Endothelial cell of umbilical vein (primary cell): ENCODE measurements around the gene ASB6. TPM values are rescaled to one million over a fixed set of nuclear protein-coding genes. Genes with fewer than 3 reads are reported as not detected.

ENCODE experiments used
- BruUV-seq: library from RNA; stranded (reverse); fragments of 400-500 nt; replicated peaks from 2 replicates; lab custom pipeline; 2021; lab: Mats Ljungman, UMichigan
- CTCF ChIA-PET: fragments of 300-600, 350-600 bp; sonication (Branson Sonifier 250); formaldehyde crosslinking; loops from one replicate; lab custom pipeline; 2021; ENCODE audit warnings: antibody characterized with exemption, inconsistent platforms; lab: Charles Lee
- POLR2A ChIA-PET: fragments of 300-600, 350-600 bp; sonication (Branson Sonifier 250); formaldehyde crosslinking; loops from one replicate; lab custom pipeline; 2021; ENCODE audit warnings: antibody characterized with exemption, inconsistent platforms; lab: Charles Lee
- DNase-seq: peaks from one replicate; pipeline ENCODE4 v3.0.0-alpha.2; 2011; ENCODE audit warnings: low read depth, low spot score
- FAIRE-seq: peaks from 2 replicates; lab custom pipeline; 2011; peaks lifted over from hg19 to GRCh38; lab: Jason Lieb, UNC
- H2AFZ ChIP-seq: 2 replicates; pipeline ENCODE4 v1.6.0; 2012; ENCODE audit warnings: low read depth, low read length, control low read depth, inconsistent platforms
- H3K27ac ChIP-seq: 2 replicates; pipeline ENCODE4 v1.5.1; 2011; ENCODE audit warnings: low read depth, mild to moderate bottlenecking, control low read depth, low read length, moderate library complexity; ENCODE audit not compliant: insufficient read depth
- H3K27me3 ChIP-seq, 2 experiments: 2 replicates each; pipeline versions ENCODE4 v1.6.0 to v1.6.1; 2011; ENCODE audit warnings: low read length in 2 of 2, mixed read lengths in 1 of 2; ENCODE audit not compliant: control insufficient read depth in 2 of 2, insufficient read depth in 2 of 2
- H3K36me3 ChIP-seq, 2 experiments: 2 replicates in 1 of 2; 3 replicates in 1 of 2; pipeline ENCODE4 v1.5.1; 2011; ENCODE audit warnings: low read length in 2 of 2, mild to moderate bottlenecking in 1 of 2, moderate library complexity in 1 of 2; ENCODE audit not compliant: control insufficient read depth in 2 of 2, insufficient read depth in 2 of 2; ENCODE audit errors: extremely low read depth in 1 of 2
- H3K4me1 ChIP-seq: 3 replicates; pipeline ENCODE4 v1.5.1; 2011; ENCODE audit warnings: mild to moderate bottlenecking, low read length; ENCODE audit not compliant: control insufficient read depth, insufficient read depth; ENCODE audit errors: extremely low read depth
- H3K4me2 ChIP-seq: 2 replicates; pipeline ENCODE4 v1.6.1; 2011; ENCODE audit warnings: low read length, control low read depth, mixed read lengths; ENCODE audit not compliant: insufficient read depth
- H3K4me3 ChIP-seq, 3 experiments: fragments of 200-600 bp in 1 of 3; sonication (generic), shearing (Covaris generic) in 1 of 3; replicated peaks in 1 of 3; 2 replicates each; pipeline ENCODE4 v1.5.1; 2011 to 2016; ENCODE audit warnings: control low read depth in 3 of 3, low read length in 3 of 3, mild to moderate bottlenecking in 2 of 3, inconsistent platforms in 1 of 3, low read depth in 1 of 3, moderate library complexity in 1 of 3; ENCODE audit not compliant: insufficient read depth in 1 of 3
- H3K79me2 ChIP-seq: 2 replicates; pipeline ENCODE4 v1.6.0; 2012; ENCODE audit warnings: low read length, inconsistent platforms; ENCODE audit not compliant: control insufficient read depth, insufficient read depth
- H3K9ac ChIP-seq: replicated peaks from 2 replicates; pipeline ENCODE3; 2011; ENCODE audit warnings: low read length, control low read depth; ENCODE audit not compliant: insufficient read depth; ENCODE audit errors: extremely low read depth
- H3K9me1 ChIP-seq: replicated peaks from 3 replicates; pipeline ENCODE4 v1.6.0; 2011; ENCODE audit warnings: mild to moderate bottlenecking, low read length; ENCODE audit not compliant: control insufficient read depth, insufficient read depth; ENCODE audit errors: extremely low read depth
- H3K9me3 ChIP-seq: replicated peaks from 2 replicates; pipeline ENCODE4 v1.5.1; 2012; ENCODE audit warnings: low read length, inconsistent platforms; ENCODE audit not compliant: control insufficient read depth, insufficient read depth
- H4K20me1 ChIP-seq: replicated peaks from 2 replicates; pipeline ENCODE3; 2011; ENCODE audit warnings: mild to moderate bottlenecking, low read length; ENCODE audit not compliant: control insufficient read depth, insufficient read depth; ENCODE audit errors: extremely low read depth
- GATA2 ChIP-seq: IDR thresholded peaks from 2 replicates; pipeline ENCODE4 v1.7.0; 2011; ENCODE audit warnings: low read depth, mild to moderate bottlenecking, moderate library complexity, mixed read lengths, low read length; ENCODE audit not compliant: insufficient read length, insufficient read depth
- JUN ChIP-seq: IDR thresholded peaks from 2 replicates; pipeline ENCODE4 v1.6.1; 2011; ENCODE audit warnings: borderline replicate concordance, low read depth; ENCODE audit not compliant: insufficient read length, insufficient read depth
- POLR2A ChIP-seq: IDR thresholded peaks from 2 replicates; pipeline ENCODE4 v1.6.1; 2012; ENCODE audit warnings: low read depth, mild to moderate bottlenecking, control low read depth, low read length
- POLR2AphosphoS5 ChIP-seq: IDR thresholded peaks from 2 replicates; pipeline ENCODE4 v1.6.1; 2012; ENCODE audit warnings: low read depth, mild to moderate bottlenecking, control low read depth, low read length, moderate library complexity; ENCODE audit not compliant: insufficient read depth
- dilution Hi-C: fragments of 300-500 bp; cut with MboI; formaldehyde crosslinking; loops from one replicate; pipeline ENCODE4 v1.15.0; 2019; ENCODE audit warnings: low sequenced_read_pairs; ENCODE audit not compliant: extremely low pct_ligation_motif_present
- intact Hi-C: fragments of 100-400 bp; cut with micrococcal nuclease; formaldehyde crosslinking; loops from one replicate; pipeline ENCODE4 v1.10.0; 2022
- polyA plus RNA-seq, 4 experiments: library from polyadenylated mRNA; depleted of rRNA in 3 of 4; stranded (reverse) in 3 of 4; unstranded in 1 of 4; fragments of >200 nt; gene quantifications; 2 replicates each; pipeline versions ENCODE4 v1.2.1 to v1.2.3, GENCODE V29; 2011 to 2012; ENCODE audit warnings: missing spikeins in 1 of 4
- total RNA-seq: library from RNA; stranded (reverse); gene quantifications from 2 replicates; pipeline ENCODE4 v1.2.3, GENCODE V29; 2021

The ASB6 gene
- total and polyA plus RNA-seq, 2 donors (not counting 3 experiments of a cell fraction or from before 2014, with no cell fraction given): 20.3 to 23.8 TPM

DNA sequence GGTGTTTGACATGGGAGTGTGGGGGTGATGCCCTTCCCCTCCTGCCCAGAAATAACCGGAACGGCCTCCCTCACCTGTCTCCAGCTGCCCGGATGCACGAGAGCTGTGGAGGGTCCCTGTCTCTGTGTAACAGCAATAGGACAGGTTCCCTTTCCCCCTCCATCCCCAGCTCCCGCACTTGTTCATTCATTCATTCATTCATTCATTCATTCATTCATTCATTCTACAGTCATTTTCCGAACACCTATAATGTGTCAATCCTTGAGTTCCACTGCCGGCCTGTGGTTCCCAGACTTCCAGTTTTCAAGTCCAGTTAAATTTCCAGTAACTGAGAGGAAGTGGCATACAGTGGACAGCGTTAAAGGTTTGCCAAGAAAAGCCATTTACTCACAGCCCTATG, 30.8 kb upstream of the ASB6 start:
- Histone ChIP-seq H3K4me3 (no peak overlapping the region), H3K9me3 (no peaks in the 10 kb centered on the region), H3K9me1 (no peaks in the 10 kb centered on the region), H4K20me1 (no peaks in the 10 kb centered on the region), H3K36me3 (no peaks in the 10 kb centered on the region), H3K9ac (no peak overlapping the region), H3K79me2 (no peaks in the 10 kb centered on the region), H3K27me3 (peaks cover 0 to 1% of the 10 kb centered on the region in 2 experiments), H3K4me2 (no peak overlapping the region), H2AFZ (no peak overlapping the region), H3K27ac (no peak overlapping the region), H3K4me1 (no peaks in the 10 kb centered on the region)
- TF ChIP-seq POLR2A (no peak), POLR2AphosphoS5 (no peak), JUN (no peak), GATA2 (no peak)
- ChIA-PET CTCF (no interaction called here), POLR2A (no interaction called here)
- BruUV-seq: no TSS peak
- intact Hi-C loops (no loop called here), dilution Hi-C loops (no loop called here)
- DNase-seq: no peak
- FAIRE-seq: no peak

DNA sequence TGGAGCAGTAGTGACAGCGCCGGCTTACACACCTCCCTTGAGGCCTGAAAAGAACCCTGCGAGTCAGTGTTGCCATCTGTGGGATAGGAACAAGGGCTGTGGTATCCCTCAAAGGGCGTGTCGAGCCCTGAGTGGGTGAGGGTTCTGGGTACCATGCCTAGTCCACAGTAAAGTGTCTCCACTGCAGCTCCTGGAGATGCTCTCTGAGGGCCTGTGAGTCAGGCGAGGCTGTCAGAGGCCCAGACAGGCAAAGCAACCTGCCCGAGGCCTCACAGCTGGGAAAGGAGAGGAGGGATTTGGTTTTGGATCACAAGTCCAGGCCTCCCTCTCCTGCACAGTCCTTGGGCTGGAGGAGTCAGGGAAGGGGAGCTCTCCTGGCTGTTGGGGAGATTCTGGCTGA, 29.6 kb upstream of the ASB6 start:
- dilution Hi-C loops: no loop called here
- Histone ChIP-seq H2AFZ (no peak overlapping the region), H3K9me1 (no peaks in the 10 kb centered on the region), H3K4me1 (no peaks in the 10 kb centered on the region), H4K20me1 (no peaks in the 10 kb centered on the region), H3K79me2 (no peaks in the 10 kb centered on the region), H3K27ac (no peak overlapping the region), H3K36me3 (no peaks in the 10 kb centered on the region), H3K9ac (no peak overlapping the region), H3K27me3 (peaks cover 0 to 4% of the 10 kb centered on the region in 2 experiments), H3K9me3 (no peaks in the 10 kb centered on the region), H3K4me2 (no peak overlapping the region), H3K4me3 (no peak overlapping the region)
- intact Hi-C loops: no loop called here
- POLR2A ChIA-PET: no interaction called here
- DNase-seq (no peak), FAIRE-seq (no peak)
- TF ChIP-seq GATA2: no peak
- TF ChIP-seq POLR2A: no peak
- CTCF ChIA-PET: interaction anchor here (0.6 kb wide), 1 partner anchor 55 kb away, joined by 3 read pairs; no protein-coding TSS in a partner anchor
- BruUV-seq: no TSS peak
